NT2/D1 (cell line): ENCODE data around the gene BCCIP.

Experiments
- DNase-seq: peaks from one replicate; pipeline ENCODE4 v3.0.0-alpha.2; 2011; ENCODE audit warnings: low read depth, low spot score
- H3K27me3 ChIP-seq: 2 replicates; pipeline ENCODE4 v1.6.0; 2011; ENCODE audit warnings: mild to moderate bottlenecking; ENCODE audit not compliant: insufficient read length, insufficient read depth
- H3K36me3 ChIP-seq: 2 replicates; pipeline ENCODE4 v1.6.1; 2011; ENCODE audit warnings: mild to moderate bottlenecking, low read length, mixed read lengths; ENCODE audit not compliant: insufficient read depth, insufficient read length
- H3K4me1 ChIP-seq: 2 replicates; pipeline ENCODE4 v1.5.1; 2011; ENCODE audit not compliant: insufficient read depth, insufficient read length
- H3K4me3 ChIP-seq: 2 replicates; pipeline ENCODE4 v1.5.1; 2011; ENCODE audit warnings: low read depth; ENCODE audit not compliant: insufficient read length
- H3K9ac ChIP-seq: 2 replicates; pipeline ENCODE4 v1.6.0; 2011; ENCODE audit warnings: low read depth; ENCODE audit not compliant: insufficient read length
- H3K9me3 ChIP-seq: 2 replicates; pipeline ENCODE4 v1.5.1; 2011; ENCODE audit warnings: mild to moderate bottlenecking, low read length; ENCODE audit not compliant: insufficient read depth
- SUZ12 ChIP-seq: IDR thresholded peaks from 2 replicates; pipeline ENCODE4 v1.6.1; 2011; ENCODE audit not compliant: insufficient read length, insufficient read depth; ENCODE audit errors: extremely low read depth
- YY1 ChIP-seq: IDR thresholded peaks from 2 replicates; pipeline ENCODE4 v1.6.1; 2011; ENCODE audit not compliant: insufficient read length, insufficient read depth
- ZNF274 ChIP-seq: IDR thresholded peaks from 2 replicates; pipeline ENCODE4 v1.6.1; 2011; ENCODE audit warnings: mild to moderate bottlenecking, low read depth, low read length

The BCCIP gene

DNA sequence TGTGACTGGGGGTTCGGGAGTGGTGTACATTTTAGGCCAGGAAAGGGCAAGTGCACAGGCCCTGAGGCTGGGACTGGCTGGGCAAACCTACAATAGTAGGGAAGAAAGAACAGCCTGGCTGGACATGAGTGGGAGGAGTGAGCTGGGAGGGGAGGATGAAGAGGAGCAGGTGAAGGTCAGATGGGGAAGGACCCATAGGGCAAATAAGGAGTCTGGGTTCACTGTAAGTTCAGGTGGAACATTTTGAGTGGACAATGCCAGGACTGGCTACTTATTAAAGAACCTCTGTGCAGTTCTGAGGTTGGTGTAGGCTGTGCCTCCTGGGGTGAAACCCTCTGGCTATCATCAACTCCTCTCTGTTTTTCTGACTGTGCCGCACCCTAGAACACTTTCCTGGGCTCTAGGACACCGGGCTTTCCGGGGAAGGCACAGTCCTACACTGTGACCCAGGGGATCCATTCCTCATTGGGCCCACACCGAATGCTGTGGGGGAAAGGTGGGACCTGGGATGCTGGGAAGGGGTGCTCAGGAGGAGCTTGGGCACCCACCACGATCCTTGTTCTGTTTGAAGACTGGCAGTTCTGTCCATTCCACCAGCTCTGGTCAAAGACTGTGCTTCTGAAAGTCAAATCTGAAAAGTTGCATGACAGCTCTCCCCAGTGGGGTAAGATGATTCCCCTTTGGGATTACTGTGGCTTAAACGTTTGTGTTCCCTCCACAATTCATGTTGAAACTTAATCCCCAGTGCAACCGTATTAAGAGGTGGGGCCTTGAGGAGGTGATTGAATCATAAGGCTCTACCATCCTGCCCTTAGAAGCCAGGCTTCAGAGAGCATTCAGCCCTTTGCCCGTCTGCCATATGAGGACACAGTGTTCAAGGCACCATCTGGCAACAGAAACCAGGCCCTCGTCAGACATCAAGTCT is 43.7 kb upstream of the BCCIP start:
- Histone ChIP-seq H3K27me3 (no peaks in the 10 kb centered on the region), H3K9me3 (no peaks in the 10 kb centered on the region), H3K9ac (no peak overlapping the region), H3K4me1 (peaks cover 2% of the 10 kb centered on the region), H3K36me3 (no peaks in the 10 kb centered on the region), H3K4me3 (no peak overlapping the region)
- no peak for DNase-seq
- TF ChIP-seq YY1, result no peak
- TF ChIP-seq ZNF274, result no peak
- TF ChIP-seq SUZ12, result no peak

GRCh38 chr10:125781374-125781773 is 42.0 kb upstream of the BCCIP start:
- Histone ChIP-seq H3K9ac (no peak overlapping the region), H3K36me3 (no peaks in the 10 kb centered on the region), H3K4me3 (no peak overlapping the region), H3K4me1 (peaks cover 2% of the 10 kb centered on the region), H3K9me3 (no peaks in the 10 kb centered on the region), H3K27me3 (no peaks in the 10 kb centered on the region)
- no peak for DNase-seq
- TF ChIP-seq YY1 (no peak), SUZ12 (no peak), ZNF274 (no peak)

DNA sequence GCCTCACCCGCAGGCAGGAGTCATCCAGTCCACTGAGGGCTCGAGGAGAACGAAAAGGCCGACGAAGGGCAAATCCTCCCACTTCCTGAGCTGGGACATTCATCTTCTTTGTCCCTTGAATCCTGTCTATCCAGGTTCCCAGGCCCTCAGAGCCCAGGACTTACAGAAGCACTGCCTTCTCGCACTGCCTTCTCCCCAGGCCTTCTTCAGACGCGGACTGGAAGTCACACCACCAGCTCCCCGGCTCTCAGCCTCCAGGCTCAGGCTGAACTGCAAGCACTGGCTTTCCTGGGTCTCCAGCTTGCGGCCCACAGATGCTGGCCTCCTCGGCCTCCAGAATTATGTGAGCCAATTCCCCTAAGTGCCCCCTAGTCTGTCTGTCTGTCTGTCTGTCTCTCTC is 41.3 kb upstream of the BCCIP start:
- Histone ChIP-seq H3K4me1 (peaks cover 2% of the 10 kb centered on the region), H3K36me3 (no peaks in the 10 kb centered on the region), H3K9me3 (no peaks in the 10 kb centered on the region), H3K9ac (no peak overlapping the region), H3K4me3 (no peak overlapping the region), H3K27me3 (no peaks in the 10 kb centered on the region)
- no peak for TF ChIP-seq YY1
- no peak for DNase-seq

DNA sequence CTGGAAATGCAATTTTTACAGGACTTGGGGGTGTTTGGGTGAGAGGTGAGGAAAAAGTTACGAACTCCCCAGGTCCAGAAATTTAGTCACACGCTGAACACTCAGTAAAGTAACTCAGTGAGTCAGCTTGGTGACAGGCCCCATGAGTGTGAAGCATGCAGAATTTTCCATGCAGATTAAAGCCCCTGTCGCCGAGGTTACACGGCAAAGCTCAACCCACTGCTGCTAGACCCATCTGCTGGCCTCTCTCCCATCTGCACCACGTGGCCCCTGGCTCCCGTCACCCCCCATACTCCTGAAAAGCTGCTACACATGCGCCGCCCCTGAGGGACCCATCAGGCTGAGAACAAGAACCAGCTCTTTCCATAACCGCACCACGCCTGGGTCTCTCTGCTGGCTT is 40.7 kb upstream of the BCCIP start:
- Histone ChIP-seq H3K4me3 (no peak overlapping the region), H3K4me1 (peaks cover 2% of the 10 kb centered on the region), H3K27me3 (no peaks in the 10 kb centered on the region), H3K9ac (no peak overlapping the region), H3K36me3 (peaks cover under 1% of the 10 kb centered on the region), H3K9me3 (no peaks in the 10 kb centered on the region)
- no peak for DNase-seq
- TF ChIP-seq YY1 (no peak), SUZ12 (no peak), ZNF274 (no peak)

DNA sequence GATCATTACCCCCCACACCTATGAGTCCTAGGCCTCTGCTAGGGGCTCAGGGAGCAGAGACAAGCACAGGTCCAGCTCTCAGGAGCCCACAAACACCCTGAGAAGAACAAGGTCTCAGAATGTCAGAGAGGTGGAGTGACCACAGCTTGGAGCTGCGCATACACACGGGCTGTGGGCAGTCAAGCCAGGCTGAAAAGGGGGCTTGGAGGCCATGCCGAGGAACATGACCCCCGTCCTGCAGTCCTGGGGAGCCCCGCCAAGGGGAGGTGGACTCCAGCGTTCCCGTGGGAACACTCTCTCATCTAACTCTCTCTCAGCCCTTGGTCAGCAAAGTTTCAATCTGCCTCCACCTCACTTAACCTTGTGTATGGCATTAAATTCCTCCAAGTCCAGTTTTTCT is 39.9 kb upstream of the BCCIP start:
- H3K4me3 ChIP-seq, result no peak overlapping the region
- DNase-seq, result no peak
- H3K9ac ChIP-seq, result no peak overlapping the region
- no peaks in the 10 kb centered on the region for H3K27me3 ChIP-seq
- TF ChIP-seq ZNF274 (no peak), YY1 (no peak), SUZ12 (no peak)
- H3K4me1 ChIP-seq, result peaks cover 2% of the 10 kb centered on the region
- no peaks in the 10 kb centered on the region for H3K9me3 ChIP-seq
- H3K36me3 ChIP-seq, result peaks cover 3% of the 10 kb centered on the region

GRCh38 chr10:125783957-125784356 is 39.4 kb upstream of the BCCIP start:
- no peak overlapping the region for H3K4me3 ChIP-seq
- no peaks in the 10 kb centered on the region for H3K27me3 ChIP-seq
- no peak for DNase-seq
- peaks cover 9% of the 10 kb centered on the region for H3K36me3 ChIP-seq
- H3K4me1 ChIP-seq, result peaks cover 2% of the 10 kb centered on the region
- TF ChIP-seq YY1 (no peak), ZNF274 (no peak), SUZ12 (no peak)
- H3K9me3 ChIP-seq, result no peaks in the 10 kb centered on the region
- H3K9ac ChIP-seq, result no peak overlapping the region

GRCh38 chr10:125785791-125786190 is 37.6 kb upstream of the BCCIP start:
- no peaks in the 10 kb centered on the region for H3K27me3 ChIP-seq
- H3K9me3 ChIP-seq, result no peaks in the 10 kb centered on the region
- no peak overlapping the region for H3K4me3 ChIP-seq
- TF ChIP-seq ZNF274 (no peak), SUZ12 (no peak), YY1 (no peak)
- peaks cover 17% of the 10 kb centered on the region for H3K36me3 ChIP-seq
- no peak for DNase-seq
- H3K9ac ChIP-seq, result no peak overlapping the region
- peaks cover 2% of the 10 kb centered on the region for H3K4me1 ChIP-seq
